GM23338 (cell line): ENCODE data around the gene PROZ. TPM values are rescaled to one million over a fixed set of nuclear protein-coding genes. Genes with fewer than 3 reads are reported as not detected.

Source experiments
- ATAC-seq: fragments of 200-7000 bp; cut with Tn5 transposase; 3 replicates; pipeline ENCODE4 v1.9.1; 2020
- DNase-seq: peaks from one replicate; pipeline ENCODE4 v3.0.0-alpha.2; 2015; ENCODE audit warnings: low spot score
- H2AFZ ChIP-seq: fragments of 200-600 bp; sonication (generic); 2 replicates; pipeline ENCODE4 v1.8.0; 2016; ENCODE audit warnings: antibody characterized with exemption, mild to moderate bottlenecking, moderate library complexity
- H3F3A ChIP-seq: fragments of 200-600 bp; sonication (generic); replicated peaks from 2 replicates; pipeline ENCODE4 v1.8.0; 2017; ENCODE audit warnings: antibody characterized with exemption, mixed run types, low read depth
- H3K27ac ChIP-seq: fragments of 200-600 bp; sonication (generic); 2 replicates; pipeline ENCODE4 v1.6.1; 2016; ENCODE audit warnings: low read depth
- H3K27me3 ChIP-seq: fragments of 200-600 bp; sonication (generic); 2 replicates; pipeline ENCODE4 v1.8.0; 2016; ENCODE audit warnings: mild to moderate bottlenecking, mixed run types, moderate library complexity; ENCODE audit not compliant: insufficient read depth
- H3K36me3 ChIP-seq: fragments of 200-600 bp; sonication (generic); 2 replicates; pipeline ENCODE4 v1.8.0; 2016; ENCODE audit warnings: mild to moderate bottlenecking; ENCODE audit not compliant: insufficient read depth
- H3K4me1 ChIP-seq: fragments of 200-600 bp; sonication (generic); 2 replicates; pipeline ENCODE4 v1.8.0; 2016; ENCODE audit warnings: mild to moderate bottlenecking, moderate library complexity; ENCODE audit not compliant: insufficient read depth
- H3K4me2 ChIP-seq: fragments of 200-600 bp; sonication (generic); 2 replicates; pipeline ENCODE4 v1.7.1; 2017; ENCODE audit warnings: mixed run types
- H3K4me3 ChIP-seq: fragments of 200-600 bp; sonication (generic); 2 replicates; pipeline ENCODE4 v1.6.1; 2016; ENCODE audit warnings: mixed run types
- H3K79me2 ChIP-seq: fragments of 200-600 bp; sonication (generic); replicated peaks from 2 replicates; pipeline ENCODE4 v1.8.0; 2017; ENCODE audit warnings: mild to moderate bottlenecking; ENCODE audit not compliant: insufficient read depth
- H3K9me2 ChIP-seq: fragments of 200-600 bp; sonication (generic); 2 replicates; pipeline ENCODE4 v1.8.0; 2017; ENCODE audit not compliant: insufficient read depth
- H4K20me1 ChIP-seq: fragments of 200-600 bp; sonication (generic); replicated peaks from 2 replicates; pipeline ENCODE4 v1.8.0; 2017; ENCODE audit warnings: mild to moderate bottlenecking; ENCODE audit not compliant: insufficient read depth
- H3K27ac Mint-ChIP-seq: 2 replicates; pipeline ENCODE4 v1.8.0; 2020; ENCODE audit warnings: inconsistent platforms, mild to moderate bottlenecking, moderate library complexity, mixed read lengths
- H3K27me3 Mint-ChIP-seq: 3 replicates; pipeline ENCODE4 v1.8.0; 2022; ENCODE audit warnings: low read depth, mild to moderate bottlenecking, moderate library complexity, mixed read lengths, inconsistent platforms; ENCODE audit not compliant: insufficient read depth, poor library complexity
- H3K36me3 Mint-ChIP-seq: 3 replicates; pipeline ENCODE4 v1.8.0; 2021; ENCODE audit warnings: low read depth, mild to moderate bottlenecking, inconsistent platforms, moderate library complexity, mixed read lengths
- H3K4me1 Mint-ChIP-seq: 3 replicates; pipeline ENCODE4 v1.8.0; 2020; ENCODE audit warnings: mild to moderate bottlenecking, inconsistent platforms, mixed read lengths
- H3K4me3 Mint-ChIP-seq: 3 replicates; pipeline ENCODE4 v1.8.0; 2021; ENCODE audit warnings: moderate library complexity, mild to moderate bottlenecking, inconsistent platforms, mixed read lengths
- H3K9me3 Mint-ChIP-seq: 3 replicates; pipeline ENCODE4 v1.8.0; 2020; ENCODE audit warnings: moderate library complexity, mild to moderate bottlenecking, inconsistent platforms, mixed read lengths
- EZH2 ChIP-seq: fragments of 200-600 bp; sonication (generic); IDR thresholded peaks from one replicate; pipeline ENCODE4 v1.8.0; 2017; ENCODE audit warnings: antibody characterized with exemption, mild to moderate bottlenecking, low read depth; ENCODE audit not compliant: unreplicated experiment
- EZH2phosphoT487 ChIP-seq: fragments of 200-600 bp; sonication (generic); IDR thresholded peaks from one replicate; pipeline ENCODE4 v1.8.1; 2018; ENCODE audit warnings: antibody characterized with exemption; ENCODE audit not compliant: unreplicated experiment
- JUNB ChIP-seq: IDR thresholded peaks from one replicate; pipeline ENCODE4 v1.6.1; 2016; ENCODE audit warnings: antibody characterized with exemption; ENCODE audit not compliant: unreplicated experiment
- NANOG ChIP-seq: IDR thresholded peaks from 2 replicates; pipeline ENCODE4 v1.6.1; 2016; ENCODE audit warnings: antibody characterized with exemption, borderline replicate concordance
- ZNF114 ChIP-seq: fragments of 250-450 bp; sonication (Bioruptor Pico); IDR thresholded peaks from 2 replicates; pipeline ENCODE4 v1.5.0; 2020; ENCODE audit warnings: mild to moderate bottlenecking, moderate library complexity
- ZNF331 ChIP-seq: fragments of 250-450 bp; sonication (Bioruptor Pico); IDR thresholded peaks from 2 replicates; pipeline ENCODE4 v1.5.0; 2020; ENCODE audit warnings: low read depth, mild to moderate bottlenecking, moderate library complexity
- polyA plus RNA-seq: library from polyadenylated mRNA; unstranded; fragments of >200 nt; fragmentation: Nextera tagmentation; extraction: Ambion mirVana; gene quantifications from 2 replicates; pipeline ENCODE4 v1.2.1, GENCODE V29; 2016
- total RNA-seq: library from RNA; depleted of rRNA; stranded (reverse); fragments of >200 nt; shearing (Covaris generic); gene quantifications from 2 replicates; pipeline ENCODE4 v1.2.3, GENCODE V29; 2014
- TF ChIP-seq, protein P1 (sequence below), 2 experiments: fragments of 200-600 bp in 1 of 2; sonication (generic) in 1 of 2; conservative IDR thresholded peaks; 2 replicates each; pipeline versions ENCODE4 v1.5.1 to v1.6.1; 2016 to 2017; ENCODE audit warnings: antibody characterized with exemption in 2 of 2, low read depth in 2 of 2, mild to moderate bottlenecking in 2 of 2, moderate library complexity in 1 of 2
- TF ChIP-seq, protein P2 (sequence below): fragments of 250-450 bp; sonication (Bioruptor Pico); IDR thresholded peaks from 2 replicates; pipeline ENCODE4 v1.5.0; 2020; ENCODE audit warnings: mild to moderate bottlenecking, moderate library complexity

Gene PROZ
- total and polyA plus RNA-seq, 2 experiments from 2014 or later, result 0.53 TPM; not detected in 1

GRCh38 chr13:113179374-113180230 lies 21.2 kb downstream of the PROZ start (continued):
- TF ChIP-seq, protein P1, sequence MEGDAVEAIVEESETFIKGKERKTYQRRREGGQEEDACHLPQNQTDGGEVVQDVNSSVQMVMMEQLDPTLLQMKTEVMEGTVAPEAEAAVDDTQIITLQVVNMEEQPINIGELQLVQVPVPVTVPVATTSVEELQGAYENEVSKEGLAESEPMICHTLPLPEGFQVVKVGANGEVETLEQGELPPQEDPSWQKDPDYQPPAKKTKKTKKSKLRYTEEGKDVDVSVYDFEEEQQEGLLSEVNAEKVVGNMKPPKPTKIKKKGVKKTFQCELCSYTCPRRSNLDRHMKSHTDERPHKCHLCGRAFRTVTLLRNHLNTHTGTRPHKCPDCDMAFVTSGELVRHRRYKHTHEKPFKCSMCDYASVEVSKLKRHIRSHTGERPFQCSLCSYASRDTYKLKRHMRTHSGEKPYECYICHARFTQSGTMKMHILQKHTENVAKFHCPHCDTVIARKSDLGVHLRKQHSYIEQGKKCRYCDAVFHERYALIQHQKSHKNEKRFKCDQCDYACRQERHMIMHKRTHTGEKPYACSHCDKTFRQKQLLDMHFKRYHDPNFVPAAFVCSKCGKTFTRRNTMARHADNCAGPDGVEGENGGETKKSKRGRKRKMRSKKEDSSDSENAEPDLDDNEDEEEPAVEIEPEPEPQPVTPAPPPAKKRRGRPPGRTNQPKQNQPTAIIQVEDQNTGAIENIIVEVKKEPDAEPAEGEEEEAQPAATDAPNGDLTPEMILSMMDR (conservative IDR thresholded peaks at IDR 0.05; ENCODE audit: low read depth in 2 of 2), result no peak
- TF ChIP-seq EZH2phosphoT487, result no peak
- TF ChIP-seq ZNF114 (CRISPR knock-in tag), result no peak
- no peak for TF ChIP-seq EZH2
- no peak for TF ChIP-seq JUNB
- TF ChIP-seq NANOG, result no peak
- no peak for TF ChIP-seq ZNF331 (CRISPR knock-in tag)

- Mint-ChIP-seq H3K36me3 (peaks cover 74% of the 10 kb centered on the region), H3K4me1 (peaks cover 15% of the 10 kb centered on the region)
- H3K36me3 ChIP-seq, result peaks cover 64% of the 10 kb centered on the region
Observed at GRCh38 chr13:113182046-113182445, 23.6 kb downstream of the PROZ start.

GRCh38 chr13:113183450-113184129 lies 25.1 kb downstream of the PROZ start:
- no peak overlapping the region for H3K27ac Mint-ChIP-seq
- TF ChIP-seq NANOG, result no peak
- TF ChIP-seq, protein P2, sequence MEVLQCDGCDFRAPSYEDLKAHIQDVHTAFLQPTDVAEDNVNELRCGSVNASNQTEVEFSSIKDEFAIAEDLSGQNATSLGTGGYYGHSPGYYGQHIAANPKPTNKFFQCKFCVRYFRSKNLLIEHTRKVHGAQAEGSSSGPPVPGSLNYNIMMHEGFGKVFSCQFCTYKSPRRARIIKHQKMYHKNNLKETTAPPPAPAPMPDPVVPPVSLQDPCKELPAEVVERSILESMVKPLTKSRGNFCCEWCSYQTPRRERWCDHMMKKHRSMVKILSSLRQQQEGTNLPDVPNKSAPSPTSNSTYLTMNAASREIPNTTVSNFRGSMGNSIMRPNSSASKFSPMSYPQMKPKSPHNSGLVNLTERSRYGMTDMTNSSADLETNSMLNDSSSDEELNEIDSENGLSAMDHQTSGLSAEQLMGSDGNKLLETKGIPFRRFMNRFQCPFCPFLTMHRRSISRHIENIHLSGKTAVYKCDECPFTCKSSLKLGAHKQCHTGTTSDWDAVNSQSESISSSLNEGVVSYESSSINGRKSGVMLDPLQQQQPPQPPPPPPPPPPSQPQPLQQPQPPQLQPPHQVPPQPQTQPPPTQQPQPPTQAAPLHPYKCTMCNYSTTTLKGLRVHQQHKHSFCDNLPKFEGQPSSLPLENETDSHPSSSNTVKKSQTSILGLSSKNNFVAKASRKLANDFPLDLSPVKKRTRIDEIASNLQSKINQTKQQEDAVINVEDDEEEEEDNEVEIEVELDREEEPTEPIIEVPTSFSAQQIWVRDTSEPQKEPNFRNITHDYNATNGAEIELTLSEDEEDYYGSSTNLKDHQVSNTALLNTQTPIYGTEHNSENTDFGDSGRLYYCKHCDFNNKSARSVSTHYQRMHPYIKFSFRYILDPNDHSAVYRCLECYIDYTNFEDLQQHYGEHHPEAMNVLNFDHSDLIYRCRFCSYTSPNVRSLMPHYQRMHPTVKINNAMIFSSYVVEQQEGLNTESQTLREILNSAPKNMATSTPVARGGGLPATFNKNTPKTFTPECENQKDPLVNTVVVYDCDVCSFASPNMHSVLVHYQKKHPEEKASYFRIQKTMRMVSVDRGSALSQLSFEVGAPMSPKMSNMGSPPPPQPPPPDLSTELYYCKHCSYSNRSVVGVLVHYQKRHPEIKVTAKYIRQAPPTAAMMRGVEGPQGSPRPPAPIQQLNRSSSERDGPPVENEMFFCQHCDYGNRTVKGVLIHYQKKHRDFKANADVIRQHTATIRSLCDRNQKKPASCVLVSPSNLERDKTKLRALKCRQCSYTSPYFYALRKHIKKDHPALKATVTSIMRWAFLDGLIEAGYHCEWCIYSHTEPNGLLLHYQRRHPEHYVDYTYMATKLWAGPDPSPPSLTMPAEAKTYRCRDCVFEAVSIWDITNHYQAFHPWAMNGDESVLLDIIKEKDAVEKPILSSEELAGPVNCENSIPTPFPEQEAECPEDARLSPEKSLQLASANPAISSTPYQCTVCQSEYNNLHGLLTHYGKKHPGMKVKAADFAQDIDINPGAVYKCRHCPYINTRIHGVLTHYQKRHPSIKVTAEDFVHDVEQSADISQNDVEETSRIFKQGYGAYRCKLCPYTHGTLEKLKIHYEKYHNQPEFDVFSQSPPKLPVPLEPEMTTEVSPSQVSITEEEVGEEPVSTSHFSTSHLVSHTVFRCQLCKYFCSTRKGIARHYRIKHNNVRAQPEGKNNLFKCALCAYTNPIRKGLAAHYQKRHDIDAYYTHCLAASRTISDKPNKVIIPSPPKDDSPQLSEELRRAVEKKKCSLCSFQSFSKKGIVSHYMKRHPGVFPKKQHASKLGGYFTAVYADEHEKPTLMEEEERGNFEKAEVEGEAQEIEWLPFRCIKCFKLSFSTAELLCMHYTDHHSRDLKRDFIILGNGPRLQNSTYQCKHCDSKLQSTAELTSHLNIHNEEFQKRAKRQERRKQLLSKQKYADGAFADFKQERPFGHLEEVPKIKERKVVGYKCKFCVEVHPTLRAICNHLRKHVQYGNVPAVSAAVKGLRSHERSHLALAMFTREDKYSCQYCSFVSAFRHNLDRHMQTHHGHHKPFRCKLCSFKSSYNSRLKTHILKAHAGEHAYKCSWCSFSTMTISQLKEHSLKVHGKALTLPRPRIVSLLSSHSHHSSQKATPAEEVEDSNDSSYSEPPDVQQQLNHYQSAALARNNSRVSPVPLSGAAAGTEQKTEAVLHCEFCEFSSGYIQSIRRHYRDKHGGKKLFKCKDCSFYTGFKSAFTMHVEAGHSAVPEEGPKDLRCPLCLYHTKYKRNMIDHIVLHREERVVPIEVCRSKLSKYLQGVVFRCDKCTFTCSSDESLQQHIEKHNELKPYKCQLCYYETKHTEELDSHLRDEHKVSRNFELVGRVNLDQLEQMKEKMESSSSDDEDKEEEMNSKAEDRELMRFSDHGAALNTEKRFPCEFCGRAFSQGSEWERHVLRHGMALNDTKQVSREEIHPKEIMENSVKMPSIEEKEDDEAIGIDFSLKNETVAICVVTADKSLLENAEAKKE (CRISPR knock-in tag), result no peak

More at GRCh38 chr13:113182046-113182445, 23.6 kb downstream of the PROZ start:
- H3K4me2 ChIP-seq, result no peak overlapping the region
- no peak overlapping the region for H3K27ac ChIP-seq
- no peaks in the 10 kb centered on the region for H3K9me3 Mint-ChIP-seq
- no peak overlapping the region for H3K27ac Mint-ChIP-seq
- ATAC-seq (no peak), DNase-seq (no peak)
- H3K79me2 ChIP-seq, result peaks cover 5% of the 10 kb centered on the region; the same call in 1 of the 2 replicates
- no peak overlapping the region for H3K4me3 ChIP-seq
- peaks cover 5% of the 10 kb centered on the region for H3K27me3 Mint-ChIP-seq
- peaks cover under 1% of the 10 kb centered on the region for H3F3A ChIP-seq
- H3K4me1 ChIP-seq, result no peaks in the 10 kb centered on the region
- no peak overlapping the region for H3K4me3 Mint-ChIP-seq
- no peak overlapping the region for H2AFZ ChIP-seq
- no peaks in the 10 kb centered on the region for H3K27me3 ChIP-seq
- no peaks in the 10 kb centered on the region; the same call in none of the 2 replicates for H4K20me1 ChIP-seq
- TF ChIP-seq ZNF331 (CRISPR knock-in tag), result no peak
- no peaks in the 10 kb centered on the region for H3K9me2 ChIP-seq

More at GRCh38 chr13:113183450-113184129, 25.1 kb downstream of the PROZ start:
- no peaks in the 10 kb centered on the region; the same call in none of the 2 replicates for H4K20me1 ChIP-seq
- Mint-ChIP-seq H3K36me3 (peaks cover 77% of the 10 kb centered on the region), H3K27me3 (peaks cover 6% of the 10 kb centered on the region), H3K9me3 (no peaks in the 10 kb centered on the region; the same call in 2 of the 3 replicates), H3K4me1 (peaks cover 15% of the 10 kb centered on the region), H3K4me3 (no peak overlapping the region)
- H3K4me3 ChIP-seq, result no peak overlapping the region
- peaks cover 4% of the 10 kb centered on the region; the same call in 1 of the 2 replicates for H3F3A ChIP-seq
- DNase-seq, result no peak
- H3K36me3 ChIP-seq, result peaks cover 59% of the 10 kb centered on the region
- H3K27ac ChIP-seq, result no peak overlapping the region
- ATAC-seq, result no peak
- no peaks in the 10 kb centered on the region for H3K4me1 ChIP-seq
- peaks cover 5% of the 10 kb centered on the region; the same call in 1 of the 2 replicates for H3K79me2 ChIP-seq
- no peak overlapping the region for H2AFZ ChIP-seq
- H3K4me2 ChIP-seq, result no peak overlapping the region
- H3K9me2 ChIP-seq, result no peaks in the 10 kb centered on the region
- no peaks in the 10 kb centered on the region for H3K27me3 ChIP-seq
